ENCODE results near the gene TMEM37.
A peak's percentile ranks its signal among the peaks of the same experiment; 100 is the strongest.

The TMEM37 gene

GRCh38 chr2:119465687-119466086 is 34.0 kb downstream of the TMEM37 start:
- no peak for DNase-seq
- Histone ChIP-seq H3K4me3 (ENCODE audit: low read depth, low read length) (no peak overlapping the region), H3K27me3 (replicated peaks) (no peaks in the 10 kb centered on the region), H3K27ac (no peak overlapping the region), H3K36me3 (replicated peaks) (no peaks in the 10 kb centered on the region)
- in situ Hi-C loops (cut with HindIII; ENCODE audit: low pct_ligation_motif_present, low sequenced_read_pairs): no loop called here
- TF ChIP-seq CTCF (IDR thresholded peaks at IDR 0.05; ENCODE audit: low read depth, low read length, missing control alignments): no peak

GRCh38 chr2:119466373-119466772 is 34.7 kb downstream of the TMEM37 start:
- no peaks in the 10 kb centered on the region for H3K36me3 ChIP-seq (replicated peaks)
- DNase-seq: no peak
- in situ Hi-C loops (cut with HindIII; ENCODE audit: low pct_ligation_motif_present, low sequenced_read_pairs): no loop called here
- no peak for TF ChIP-seq CTCF (IDR thresholded peaks at IDR 0.05; ENCODE audit: low read depth, low read length, missing control alignments)
- H3K27me3 ChIP-seq (replicated peaks): no peaks in the 10 kb centered on the region
- H3K27ac ChIP-seq: no peak overlapping the region
- no peak overlapping the region for H3K4me3 ChIP-seq (ENCODE audit: low read depth, low read length)

DNA sequence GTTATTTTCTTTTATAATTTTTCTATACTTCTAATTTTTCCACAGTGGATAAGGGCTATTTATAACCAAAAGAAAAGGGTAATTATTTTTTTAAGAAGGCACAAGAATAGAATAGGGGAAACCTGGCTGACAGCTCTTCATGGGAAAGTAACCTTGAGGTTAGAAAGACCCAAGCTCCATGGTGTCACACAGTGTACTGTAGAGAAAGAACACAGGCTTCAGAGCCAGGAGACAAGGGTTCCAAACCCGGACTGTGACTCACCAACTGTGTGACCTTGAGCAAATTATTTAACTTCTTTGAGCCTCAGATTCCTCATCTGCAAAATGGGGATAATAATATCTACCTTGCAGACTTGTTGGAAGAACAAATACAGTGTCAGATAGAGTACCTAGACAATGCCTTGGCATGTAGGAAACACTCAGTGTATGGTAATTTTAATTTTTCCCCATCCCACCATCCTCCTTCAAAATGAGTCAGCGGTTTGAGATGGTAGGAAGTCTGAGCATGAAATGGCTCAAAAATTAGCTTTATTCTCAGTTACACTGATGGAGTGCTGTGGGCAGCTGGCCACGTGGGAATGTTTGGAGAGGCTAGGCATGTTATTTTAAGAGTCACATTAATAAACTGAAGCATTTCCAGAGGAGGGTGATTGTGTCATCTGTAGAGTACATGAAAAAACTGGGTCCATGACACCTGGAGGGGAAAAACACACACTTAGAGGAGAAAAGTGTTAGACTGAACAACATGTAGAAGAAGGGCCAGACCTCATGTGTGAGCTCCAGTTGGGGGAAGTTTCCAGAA is 36.7 kb downstream of the TMEM37 start:
- Histone ChIP-seq H3K36me3 (replicated peaks) (no peaks in the 10 kb centered on the region), H3K4me3 (ENCODE audit: low read depth, low read length) (no peak overlapping the region), H3K27ac (no peak overlapping the region), H3K27me3 (replicated peaks) (no peaks in the 10 kb centered on the region)
- no peak for TF ChIP-seq CTCF (IDR thresholded peaks at IDR 0.05; ENCODE audit: low read depth, low read length, missing control alignments)
- in situ Hi-C loops (cut with HindIII; ENCODE audit: low pct_ligation_motif_present, low sequenced_read_pairs): no loop called here
- peak; percentile 30 for DNase-seq

DNA sequence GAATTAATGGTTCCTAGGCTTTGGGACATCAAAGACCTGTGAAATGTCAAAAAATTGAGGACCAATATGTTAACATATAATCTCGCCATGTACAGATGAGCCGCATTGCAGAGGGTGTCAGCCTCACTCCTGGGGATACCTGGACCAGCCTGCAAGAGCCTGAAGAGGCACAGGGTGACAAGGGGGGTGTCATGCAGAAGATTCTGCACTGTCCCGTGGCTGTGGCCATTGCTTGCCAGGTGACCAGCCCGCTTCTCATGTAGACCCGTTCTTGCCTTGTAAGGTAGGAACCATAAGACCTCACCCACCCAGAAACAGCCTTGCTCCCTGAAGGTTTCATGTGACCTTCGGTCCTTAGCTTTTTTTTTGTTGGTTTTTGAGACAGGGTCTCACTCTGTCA is 37.5 kb downstream of the TMEM37 start:
- no peak for DNase-seq
- Histone ChIP-seq H3K36me3 (replicated peaks) (no peaks in the 10 kb centered on the region), H3K27ac (no peak overlapping the region), H3K4me3 (ENCODE audit: low read depth, low read length) (no peak overlapping the region), H3K27me3 (replicated peaks) (no peaks in the 10 kb centered on the region)
- in situ Hi-C loops (cut with HindIII; ENCODE audit: low pct_ligation_motif_present, low sequenced_read_pairs): no loop called here
- no peak for TF ChIP-seq CTCF (IDR thresholded peaks at IDR 0.05; ENCODE audit: low read depth, low read length, missing control alignments)

DNA sequence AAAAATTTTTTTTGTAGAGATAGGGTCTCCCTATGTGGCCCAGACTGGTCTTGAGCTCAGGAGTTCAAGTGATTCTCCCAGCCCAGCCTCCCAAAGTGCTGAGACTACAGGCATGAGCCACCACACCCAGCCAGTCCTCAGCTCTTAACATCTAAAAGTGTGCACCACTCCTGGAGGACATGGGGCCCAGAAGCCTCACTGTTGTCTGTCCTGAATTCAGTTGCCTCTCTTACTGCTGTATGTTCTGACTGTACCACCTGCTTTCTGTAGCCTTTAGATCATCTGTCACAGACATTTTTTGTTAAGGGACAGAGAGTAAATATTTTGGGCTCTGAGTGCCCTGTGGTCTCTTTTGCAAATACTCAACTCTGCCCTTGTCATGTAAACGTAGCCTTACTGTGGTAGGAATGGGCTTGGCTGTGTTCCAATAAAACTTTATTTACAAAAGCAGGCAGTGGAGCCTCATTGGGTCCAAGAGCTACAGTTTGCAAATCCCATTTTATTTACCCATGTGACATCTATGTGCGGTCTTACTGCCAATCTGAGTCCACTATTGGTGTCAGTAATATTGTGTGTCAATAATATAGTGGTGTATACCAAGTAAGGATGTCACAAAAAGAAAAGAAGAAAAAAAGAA is 38.1 kb downstream of the TMEM37 start:
- H3K27ac ChIP-seq: no peak overlapping the region
- no peaks in the 10 kb centered on the region for H3K36me3 ChIP-seq (replicated peaks)
- DNase-seq: no peak
- no peak overlapping the region for H3K4me3 ChIP-seq (ENCODE audit: low read depth, low read length)
- H3K27me3 ChIP-seq (replicated peaks): no peaks in the 10 kb centered on the region
- no peak for TF ChIP-seq CTCF (IDR thresholded peaks at IDR 0.05; ENCODE audit: low read depth, low read length, missing control alignments)
- in situ Hi-C loops (cut with HindIII; ENCODE audit: low pct_ligation_motif_present, low sequenced_read_pairs): loop anchor here (10.0 kb wide), 1 partner anchor 65 kb away; no protein-coding TSS in a partner anchor

All from brain microvascular endothelial cell (primary cell).